Parathyroid adenoma (tissue), 2 donors: Measurements from ENCODE around the gene TCEAL5.
"Not testable (repeated sequence)": the region's sequence is repeated elsewhere in the genome, so short reads cannot be mapped to it uniquely, and the experiment has no call there.

Experiments
- H2AFZ ChIP-seq: fragments of 300-600 bp; sonication (generic); one replicate; pipeline ENCODE4 v1.7.0; 2017; ENCODE audit warnings: antibody characterized with exemption, mild to moderate bottlenecking
- H3K27ac ChIP-seq: fragments of 300-600 bp; sonication (generic); one replicate; pipeline ENCODE4 v1.7.0; 2017
- H3K27me3 ChIP-seq: fragments of 300-600 bp; sonication (generic); one replicate; pipeline ENCODE4 v1.7.0; 2017; ENCODE audit warnings: low read length; ENCODE audit not compliant: control insufficient read depth, insufficient read depth
- H3K36me3 ChIP-seq: fragments of 300-600 bp; sonication (generic); one replicate; pipeline ENCODE4 v1.7.0; 2017; ENCODE audit warnings: low read length; ENCODE audit not compliant: control insufficient read depth, insufficient read depth
- H3K4me1 ChIP-seq: fragments of 300-600 bp; sonication (generic); one replicate; pipeline ENCODE4 v1.7.0; 2017; ENCODE audit warnings: control low read depth
- H3K4me2 ChIP-seq: fragments of 300-600 bp; sonication (generic); one replicate; pipeline ENCODE4 v1.7.0; 2017; ENCODE audit warnings: low read length
- H3K4me3 ChIP-seq: fragments of 300-600 bp; sonication (generic); one replicate; pipeline ENCODE4 v1.7.0; 2017; ENCODE audit warnings: low read depth, low read length
- H3K79me2 ChIP-seq: fragments of 300-600 bp; sonication (generic); one replicate; pipeline ENCODE4 v1.7.0; 2017; ENCODE audit warnings: control low read depth
- H3K9ac ChIP-seq: fragments of 300-600 bp; sonication (generic); one replicate; pipeline ENCODE4 v1.7.0; 2017; ENCODE audit warnings: mild to moderate bottlenecking
- H3K9me3 ChIP-seq: fragments of 300-600 bp; sonication (generic); one replicate; pipeline ENCODE4 v1.7.0; 2017; ENCODE audit warnings: low read length; ENCODE audit not compliant: control insufficient read depth
- CTCF ChIP-seq: fragments of 300-600 bp; sonication (generic); IDR thresholded peaks from one replicate; pipeline ENCODE4 v1.7.0; 2017; ENCODE audit warnings: antibody characterized with exemption, mild to moderate bottlenecking
- donor health status: primary hyperparathyroidism.

Gene TCEAL5

GRCh38 chrX:103236296-103236695 lies 40.3 kb downstream of the TCEAL5 start:
- Histone ChIP-seq H3K27me3 (no peaks in the 10 kb centered on the region), H3K27ac (no peak overlapping the region), H3K4me1 (no peaks in the 10 kb centered on the region), H3K4me2 (no peak overlapping the region), H2AFZ (no peak overlapping the region), H3K79me2 (no peaks in the 10 kb centered on the region), H3K36me3 (no peaks in the 10 kb centered on the region), H3K4me3 (no peak overlapping the region), H3K9me3 (no peaks in the 10 kb centered on the region), H3K9ac (no peak overlapping the region)
- TF ChIP-seq CTCF, result no peak

- not testable (repeated sequence) for H3K9me3 ChIP-seq, H2AFZ ChIP-seq, H3K4me1 ChIP-seq, H3K27ac ChIP-seq, H3K36me3 ChIP-seq, H3K4me3 ChIP-seq, H3K4me2 ChIP-seq, H3K27me3 ChIP-seq, H3K9ac ChIP-seq, H3K79me2 ChIP-seq
Measured at GRCh38 chrX:103235608-103236007, 40.9 kb downstream of the TCEAL5 start.

GRCh38 chrX:103234869-103235268 lies 41.7 kb downstream of the TCEAL5 start:
- Histone ChIP-seq H3K4me2 (no peak overlapping the region), H3K79me2 (no peaks in the 10 kb centered on the region), H3K4me1 (no peaks in the 10 kb centered on the region), H2AFZ (no peak overlapping the region), H3K9ac (no peak overlapping the region), H3K9me3 (no peaks in the 10 kb centered on the region), H3K36me3 (no peaks in the 10 kb centered on the region), H3K27ac (no peak overlapping the region), H3K4me3 (no peak overlapping the region), H3K27me3 (no peaks in the 10 kb centered on the region)
- no peak for TF ChIP-seq CTCF

- Histone ChIP-seq H2AFZ (peak overlapping the region; percentile 50), H3K9ac (no peak overlapping the region), H3K27ac (no peak overlapping the region), H3K27me3 (no peaks in the 10 kb centered on the region), H3K4me3 (no peak overlapping the region), H3K9me3 (no peaks in the 10 kb centered on the region), H3K4me1 (no peaks in the 10 kb centered on the region), H3K36me3 (no peaks in the 10 kb centered on the region), H3K79me2 (no peaks in the 10 kb centered on the region), H3K4me2 (no peak overlapping the region)
- TF ChIP-seq CTCF, result no peak
Measured at GRCh38 chrX:103233263-103233662, 43.3 kb downstream of the TCEAL5 start.

GRCh38 chrX:103225918-103226317 lies 50.6 kb downstream of the TCEAL5 start:
- H3K4me3 ChIP-seq, H3K9ac ChIP-seq, H3K4me1 ChIP-seq, H3K27me3 ChIP-seq, H3K79me2 ChIP-seq, H3K36me3 ChIP-seq, H2AFZ ChIP-seq, H3K4me2 ChIP-seq, H3K9me3 ChIP-seq, H3K27ac ChIP-seq: not testable (repeated sequence)
